Hepatocyte (in vitro differentiated cells): Measurements from ENCODE around the gene PAIP2B.

Experiments
- CTCF ChIP-seq: fragments of 200-600 bp; sonication (generic); IDR thresholded peaks from 2 replicates; pipeline ENCODE4 v1.5.1; 2016; ENCODE audit warnings: antibody characterized with exemption, mild to moderate bottlenecking; ENCODE audit not compliant: poor library complexity
- EZH2 ChIP-seq: fragments of 200-600 bp; sonication (generic); IDR thresholded peaks from 2 replicates; pipeline ENCODE4 v1.6.1; 2016; ENCODE audit warnings: antibody characterized with exemption, mild to moderate bottlenecking, borderline replicate concordance

DNA sequence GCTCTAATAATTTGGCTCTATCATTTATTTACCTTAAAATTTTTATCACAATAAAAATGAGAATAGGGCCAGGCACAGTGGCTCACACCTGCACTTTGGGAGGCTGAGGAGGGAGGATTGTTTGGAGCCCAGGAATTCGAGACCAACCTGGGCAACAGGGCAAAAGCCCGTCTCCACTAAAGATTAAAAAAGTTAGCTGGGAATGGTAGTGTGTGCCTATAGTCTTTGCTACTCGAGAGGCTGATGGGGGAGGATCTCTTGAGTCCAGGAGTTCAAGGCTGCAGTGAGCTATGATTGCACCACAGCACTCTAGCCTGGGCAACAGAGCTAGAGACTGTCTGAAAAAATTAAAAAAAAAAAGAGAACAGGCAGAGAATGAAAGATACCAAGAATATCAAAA is 90.7 kb downstream of the PAIP2B start:
- TF ChIP-seq CTCF (no peak), EZH2 (no peak)
